ENCODE measurements around the gene RAP1GAP2. TPM values are rescaled to one million over a fixed set of nuclear protein-coding genes. Genes with fewer than 3 reads are reported as not detected.

Gene RAP1GAP2
- total RNA-seq, 3 donors from 2014 or later, result 26.6 to 45.3 (median 43.3) TPM

DNA sequence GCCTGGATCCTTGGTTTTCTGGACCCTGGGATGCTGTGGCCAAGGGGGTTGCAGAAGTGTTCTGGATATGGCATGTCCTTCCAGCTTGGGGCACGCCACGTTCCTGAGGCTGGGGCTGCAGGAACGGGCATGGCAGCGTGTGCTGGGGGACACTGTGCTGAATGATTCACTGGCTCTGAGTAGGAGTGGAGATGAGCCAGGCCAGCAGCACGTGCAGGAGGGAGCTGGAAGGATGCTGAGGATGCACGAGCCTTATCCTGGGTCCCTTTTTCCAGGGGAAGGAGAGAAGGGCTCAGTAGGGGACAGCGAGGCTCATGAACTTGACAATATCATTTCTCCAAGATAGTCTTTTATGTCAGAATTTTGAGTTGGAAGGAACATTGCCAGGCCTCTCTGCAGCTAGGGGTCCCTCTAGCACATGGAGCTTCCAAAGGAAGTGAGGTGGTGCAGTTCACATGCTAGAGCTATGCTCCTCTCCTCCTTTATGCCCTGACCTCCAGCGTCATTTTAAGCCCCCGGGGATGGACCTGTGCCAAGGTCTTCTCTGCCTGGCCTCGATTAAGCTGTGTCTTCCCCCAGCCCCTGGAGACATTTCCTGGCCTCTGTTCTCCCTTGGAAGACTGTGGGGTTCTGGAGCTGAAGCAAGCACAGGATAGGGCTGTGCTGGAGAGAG, 141.2 kb downstream of the RAP1GAP2 start:
- intact Hi-C loops (cut with DNase I, micrococcal nuclease), result no loop called here
- no peaks in the 10 kb centered on the region for H3K9me3 ChIP-seq
- no peaks in the 10 kb centered on the region for H3K36me3 ChIP-seq (ENCODE audit: low read depth)
- no peaks in the 10 kb centered on the region for H3K4me1 ChIP-seq (ENCODE audit: low read depth)
- DNase-seq (no peak), ATAC-seq (no peak)
- no peak overlapping the region for H3K4me3 ChIP-seq
- TF ChIP-seq, protein P1, sequence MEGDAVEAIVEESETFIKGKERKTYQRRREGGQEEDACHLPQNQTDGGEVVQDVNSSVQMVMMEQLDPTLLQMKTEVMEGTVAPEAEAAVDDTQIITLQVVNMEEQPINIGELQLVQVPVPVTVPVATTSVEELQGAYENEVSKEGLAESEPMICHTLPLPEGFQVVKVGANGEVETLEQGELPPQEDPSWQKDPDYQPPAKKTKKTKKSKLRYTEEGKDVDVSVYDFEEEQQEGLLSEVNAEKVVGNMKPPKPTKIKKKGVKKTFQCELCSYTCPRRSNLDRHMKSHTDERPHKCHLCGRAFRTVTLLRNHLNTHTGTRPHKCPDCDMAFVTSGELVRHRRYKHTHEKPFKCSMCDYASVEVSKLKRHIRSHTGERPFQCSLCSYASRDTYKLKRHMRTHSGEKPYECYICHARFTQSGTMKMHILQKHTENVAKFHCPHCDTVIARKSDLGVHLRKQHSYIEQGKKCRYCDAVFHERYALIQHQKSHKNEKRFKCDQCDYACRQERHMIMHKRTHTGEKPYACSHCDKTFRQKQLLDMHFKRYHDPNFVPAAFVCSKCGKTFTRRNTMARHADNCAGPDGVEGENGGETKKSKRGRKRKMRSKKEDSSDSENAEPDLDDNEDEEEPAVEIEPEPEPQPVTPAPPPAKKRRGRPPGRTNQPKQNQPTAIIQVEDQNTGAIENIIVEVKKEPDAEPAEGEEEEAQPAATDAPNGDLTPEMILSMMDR (IDR thresholded peaks at IDR 0.05), result no peak

DNA sequence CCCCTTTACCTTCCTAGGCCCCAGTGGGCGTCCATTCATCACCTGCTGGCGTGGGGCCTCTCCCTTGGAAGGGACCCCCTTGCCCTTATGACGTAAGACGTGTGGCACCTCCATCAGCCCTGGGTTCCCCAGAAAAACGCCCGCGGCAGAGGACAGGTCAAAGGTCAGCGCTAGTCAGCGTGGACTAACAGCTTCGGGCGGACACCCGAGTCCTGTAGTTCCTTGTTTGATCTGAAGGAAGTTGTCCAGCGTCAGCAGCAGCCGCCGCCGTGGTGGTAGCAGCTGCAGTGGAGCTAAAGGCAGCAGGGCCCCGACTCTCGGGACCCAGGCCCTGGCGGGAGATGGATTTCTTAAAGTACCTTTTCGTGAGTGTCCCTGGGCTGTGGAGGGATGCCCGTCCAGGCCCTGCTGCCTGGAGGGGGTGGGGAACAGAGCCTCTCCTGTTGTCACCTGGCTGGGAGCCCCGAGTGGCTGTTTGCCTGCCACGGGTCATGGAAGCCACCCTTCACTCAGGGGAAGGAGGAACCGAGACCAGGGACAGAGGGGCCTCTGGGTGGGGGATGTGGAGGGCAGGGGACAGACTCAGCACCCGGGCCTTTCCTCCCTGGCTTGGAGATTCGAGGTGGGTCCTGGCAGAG, 143.6 kb downstream of the RAP1GAP2 start:
- Histone ChIP-seq H3K36me3 (ENCODE audit: low read depth) (no peaks in the 10 kb centered on the region), H3K9me3 (no peaks in the 10 kb centered on the region), H3K4me3 (no peak overlapping the region), H3K4me1 (ENCODE audit: low read depth) (no peaks in the 10 kb centered on the region)
- peak; percentile 80 for ATAC-seq
- peak; percentile 53 to 67 (median 64) for DNase-seq
- TF ChIP-seq, protein P1 (IDR thresholded peaks at IDR 0.05), result no peak
- intact Hi-C loops (cut with DNase I, micrococcal nuclease), result no loop called here

DNA sequence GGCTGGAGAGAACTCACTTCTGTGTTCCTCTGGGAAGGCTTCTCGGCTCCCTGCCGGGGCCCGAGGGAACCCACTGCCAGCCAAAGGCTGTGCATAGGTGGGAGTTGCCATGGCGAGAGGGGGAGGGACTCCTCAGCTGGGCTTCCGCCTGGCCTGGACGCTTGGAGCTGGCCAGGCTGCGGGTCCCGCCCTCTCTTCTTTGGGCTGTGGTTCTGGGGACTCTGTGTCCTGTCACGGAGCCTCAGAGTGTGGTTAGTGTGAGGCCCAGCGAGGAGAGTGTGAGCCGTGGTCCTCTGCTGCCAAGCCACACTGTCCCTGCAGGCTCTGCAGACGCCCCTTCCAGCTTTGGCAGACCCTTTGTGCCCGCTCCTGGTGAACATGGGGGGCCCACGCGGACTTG, 144.1 kb downstream of the RAP1GAP2 start:
- intact Hi-C loops (cut with DNase I, micrococcal nuclease), result no loop called here
- Histone ChIP-seq H3K4me3 (no peak overlapping the region), H3K36me3 (ENCODE audit: low read depth) (no peaks in the 10 kb centered on the region), H3K4me1 (ENCODE audit: low read depth) (no peaks in the 10 kb centered on the region), H3K9me3 (no peaks in the 10 kb centered on the region)
- TF ChIP-seq, protein P1 (IDR thresholded peaks at IDR 0.05), result no peak
- DNase-seq (no peak), ATAC-seq (peak; percentile 61)

DNA sequence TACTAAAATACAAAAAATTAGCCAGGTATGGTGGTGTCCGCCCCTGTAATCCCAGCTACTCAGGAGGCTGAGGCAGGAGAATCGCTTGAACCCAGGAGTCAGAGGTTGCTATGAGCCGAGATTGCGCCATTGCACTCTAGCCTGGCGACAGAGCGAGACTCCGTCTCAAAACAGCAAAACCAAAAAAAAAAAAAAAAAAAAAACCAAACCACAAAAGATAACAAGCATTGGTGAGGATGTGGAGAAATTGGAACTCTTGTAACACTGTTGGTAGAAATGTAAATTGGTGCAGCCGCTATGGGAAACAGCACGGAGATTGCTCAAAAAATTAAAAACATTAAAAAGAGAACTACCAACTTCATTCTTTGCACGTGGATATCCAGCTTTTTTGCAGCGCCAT, 147.7 kb downstream of the RAP1GAP2 start:
- TF ChIP-seq, protein P1 (IDR thresholded peaks at IDR 0.05), result no peak
- no peak for ATAC-seq
- Histone ChIP-seq H3K9me3 (no peaks in the 10 kb centered on the region), H3K4me3 (no peak overlapping the region), H3K4me1 (ENCODE audit: low read depth) (no peaks in the 10 kb centered on the region), H3K36me3 (ENCODE audit: low read depth) (no peaks in the 10 kb centered on the region)
- intact Hi-C loops (cut with DNase I, micrococcal nuclease), result no loop called here
- DNase-seq, result peak in 1 of 3 donors; percentile 15

DNA sequence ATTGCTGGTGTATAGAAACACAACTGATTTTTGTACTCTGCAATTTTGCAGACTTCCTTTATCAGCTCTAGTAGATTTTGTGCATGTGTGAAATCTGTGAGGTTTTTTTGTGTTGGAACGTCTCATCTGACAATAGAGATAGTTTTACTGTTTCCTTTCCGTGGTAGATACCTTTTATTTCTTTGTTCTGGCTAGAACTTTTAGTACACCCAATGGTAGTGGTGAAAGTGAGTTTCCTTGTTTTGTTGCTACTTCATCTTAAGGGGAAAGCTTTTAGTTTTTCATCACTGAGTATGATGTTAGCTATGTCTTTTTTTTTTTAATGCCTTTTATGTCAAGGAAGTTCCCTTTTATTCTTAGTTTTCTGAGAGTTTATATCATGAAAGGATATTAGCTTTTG, 149.1 kb downstream of the RAP1GAP2 start:
- peaks cover 3% of the 10 kb centered on the region for H3K4me1 ChIP-seq (ENCODE audit: low read depth)
- TF ChIP-seq, protein P1 (IDR thresholded peaks at IDR 0.05), result no peak
- no peaks in the 10 kb centered on the region for H3K9me3 ChIP-seq
- ATAC-seq (no peak), DNase-seq (no peak)
- H3K36me3 ChIP-seq (ENCODE audit: low read depth), result no peaks in the 10 kb centered on the region
- H3K4me3 ChIP-seq, result no peak overlapping the region
- intact Hi-C loops (cut with DNase I, micrococcal nuclease), result no loop called here

All from mucosa of descending colon (tissue), 3 donors.